ENCODE data around the gene LOXHD1.

LOXHD1 gene

DNA sequence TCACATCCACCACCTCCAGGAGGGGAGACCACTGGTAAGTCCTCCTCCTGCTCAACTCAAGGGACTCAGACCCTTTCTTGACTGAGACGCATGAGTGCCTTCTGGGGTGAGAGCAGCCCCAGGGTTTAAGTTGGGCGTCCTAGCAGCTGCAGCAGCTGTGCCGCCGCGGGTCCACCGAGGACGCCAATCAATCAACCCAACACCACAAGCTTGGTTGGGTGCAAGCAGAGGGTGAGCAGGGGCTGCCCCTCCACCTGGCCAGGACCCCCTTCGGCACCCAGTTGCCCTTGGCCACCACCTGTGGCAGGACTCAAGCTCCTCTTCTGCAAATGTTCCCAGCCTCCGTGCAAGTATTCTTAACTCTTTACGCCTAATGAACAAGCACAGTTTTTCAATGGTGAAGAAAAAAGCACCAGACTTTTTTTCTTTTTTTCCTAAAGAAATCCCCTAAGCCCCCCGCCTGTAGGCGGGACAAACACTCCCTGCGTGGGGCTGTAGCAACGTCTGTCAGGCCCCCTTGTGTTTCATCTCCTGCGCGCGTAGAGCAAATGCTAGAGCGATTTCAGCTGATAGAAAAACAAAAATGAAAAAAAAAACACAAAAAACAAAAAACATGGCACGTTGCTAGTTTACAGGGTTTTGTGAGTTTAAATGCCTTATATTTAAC is 197.1 kb downstream of the LOXHD1 start:
- Histone ChIP-seq H3K36me3 (ENCODE audit: control insufficient read depth in 2 of 2, insufficient read depth in 2 of 2, low read length in 2 of 2) (no peaks in the 10 kb centered on the region), H3K9me3 (ENCODE audit: control insufficient read depth in 2 of 2, low read length in 2 of 2) (no peaks in the 10 kb centered on the region), H3K27me3 (ENCODE audit: control insufficient read depth in 2 of 2, insufficient read depth in 2 of 2, low read length in 2 of 2) (no peaks in the 10 kb centered on the region), H3K27ac (ENCODE audit: low read depth in 2 of 2, low read length in 2 of 2) (no peak overlapping the region), H3K4me3 (ENCODE audit: low read length in 2 of 2) (no peak overlapping the region), H3K4me1 (ENCODE audit: control insufficient read depth in 2 of 2, insufficient read depth in 2 of 2, low read length in 2 of 2) (no peaks in the 10 kb centered on the region), H3K9ac (ENCODE audit: low read depth in 1 of 2, low read length in 2 of 2) (no peak overlapping the region)

DNA sequence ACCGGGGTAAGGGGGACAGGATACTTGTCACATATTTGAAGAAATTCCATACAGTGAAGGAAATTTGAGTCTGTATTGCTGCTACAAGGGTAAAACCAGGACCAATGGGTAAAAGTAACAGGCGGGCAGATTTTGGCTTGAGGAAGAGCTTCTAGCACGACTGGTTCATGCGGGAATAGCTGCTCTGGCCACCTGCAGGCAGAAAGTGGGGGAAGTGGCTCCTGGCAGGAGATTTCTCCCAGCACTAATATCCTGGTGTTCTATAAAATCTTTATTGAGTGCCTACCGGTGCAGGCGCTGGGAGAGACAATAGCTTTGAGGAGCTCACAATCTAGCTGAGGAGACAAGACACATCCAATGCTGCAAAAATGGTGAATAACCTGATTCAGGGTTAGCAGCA is 198.5 kb downstream of the LOXHD1 start:
- no peak overlapping the region for H3K27ac ChIP-seq (ENCODE audit: low read depth in 2 of 2, low read length in 2 of 2)
- no peaks in the 10 kb centered on the region for H3K36me3 ChIP-seq (ENCODE audit: control insufficient read depth in 2 of 2, insufficient read depth in 2 of 2, low read length in 2 of 2)
- H3K9ac ChIP-seq (ENCODE audit: low read depth in 1 of 2, low read length in 2 of 2): no peak overlapping the region
- no peaks in the 10 kb centered on the region for H3K27me3 ChIP-seq (ENCODE audit: control insufficient read depth in 2 of 2, insufficient read depth in 2 of 2, low read length in 2 of 2)
- no peaks in the 10 kb centered on the region for H3K4me1 ChIP-seq (ENCODE audit: control insufficient read depth in 2 of 2, insufficient read depth in 2 of 2, low read length in 2 of 2)
- no peak overlapping the region for H3K4me3 ChIP-seq (ENCODE audit: low read length in 2 of 2)
- no peaks in the 10 kb centered on the region for H3K9me3 ChIP-seq (ENCODE audit: control insufficient read depth in 2 of 2, low read length in 2 of 2)

DNA sequence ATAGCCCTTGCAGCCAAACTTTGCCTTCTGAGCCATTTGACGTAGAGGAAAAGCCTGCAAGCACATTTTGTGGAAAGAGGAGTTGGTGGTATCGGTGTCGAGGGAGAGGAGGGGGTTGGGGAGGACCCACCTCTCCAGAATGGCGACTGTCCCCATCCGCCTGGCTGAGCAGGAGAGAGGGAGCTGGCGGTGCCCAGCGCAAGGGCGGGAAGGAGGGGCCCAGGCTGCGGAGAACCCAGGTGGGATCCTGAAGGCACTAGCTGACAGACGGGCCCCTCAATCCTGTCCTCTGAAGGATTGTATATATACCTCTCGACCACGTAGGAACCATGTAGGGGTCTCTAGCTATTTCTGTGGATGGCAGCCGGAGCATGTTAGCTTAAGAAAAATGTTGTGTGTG is 200.3 kb downstream of the LOXHD1 start:
- no peak overlapping the region for H3K27ac ChIP-seq (ENCODE audit: low read depth in 2 of 2, low read length in 2 of 2)
- H3K9me3 ChIP-seq (ENCODE audit: control insufficient read depth in 2 of 2, low read length in 2 of 2): no peaks in the 10 kb centered on the region
- no peak overlapping the region for H3K9ac ChIP-seq (ENCODE audit: low read depth in 1 of 2, low read length in 2 of 2)
- H3K4me3 ChIP-seq (ENCODE audit: low read length in 2 of 2): no peak overlapping the region
- no peaks in the 10 kb centered on the region for H3K4me1 ChIP-seq (ENCODE audit: control insufficient read depth in 2 of 2, insufficient read depth in 2 of 2, low read length in 2 of 2)
- no peaks in the 10 kb centered on the region for H3K36me3 ChIP-seq (ENCODE audit: control insufficient read depth in 2 of 2, insufficient read depth in 2 of 2, low read length in 2 of 2)
- H3K27me3 ChIP-seq (ENCODE audit: control insufficient read depth in 2 of 2, insufficient read depth in 2 of 2, low read length in 2 of 2): no peaks in the 10 kb centered on the region

DNA sequence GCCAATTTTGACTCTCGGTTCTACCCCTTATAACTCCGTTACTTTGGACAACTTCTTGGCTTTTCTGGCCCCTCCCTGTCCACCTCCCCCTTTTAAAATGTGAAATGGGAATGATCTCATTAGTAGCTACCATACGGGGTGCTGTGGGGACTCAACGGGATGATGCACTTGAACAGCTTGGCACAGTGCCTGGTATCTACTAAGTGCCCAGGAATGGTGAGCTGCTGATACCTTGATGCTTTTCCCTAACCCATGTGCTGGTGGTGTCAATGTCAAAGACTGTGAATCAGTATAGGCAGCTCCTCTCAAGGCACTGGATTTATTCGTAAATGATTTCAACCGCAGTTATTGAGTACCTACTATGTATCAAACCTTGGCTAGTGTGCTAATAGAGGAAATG is 204.2 kb downstream of the LOXHD1 start:
- no peaks in the 10 kb centered on the region for H3K4me1 ChIP-seq (ENCODE audit: control insufficient read depth in 2 of 2, insufficient read depth in 2 of 2, low read length in 2 of 2)
- H3K36me3 ChIP-seq (ENCODE audit: control insufficient read depth in 2 of 2, insufficient read depth in 2 of 2, low read length in 2 of 2): no peaks in the 10 kb centered on the region
- no peak overlapping the region for H3K9ac ChIP-seq (ENCODE audit: low read depth in 1 of 2, low read length in 2 of 2)

DNA sequence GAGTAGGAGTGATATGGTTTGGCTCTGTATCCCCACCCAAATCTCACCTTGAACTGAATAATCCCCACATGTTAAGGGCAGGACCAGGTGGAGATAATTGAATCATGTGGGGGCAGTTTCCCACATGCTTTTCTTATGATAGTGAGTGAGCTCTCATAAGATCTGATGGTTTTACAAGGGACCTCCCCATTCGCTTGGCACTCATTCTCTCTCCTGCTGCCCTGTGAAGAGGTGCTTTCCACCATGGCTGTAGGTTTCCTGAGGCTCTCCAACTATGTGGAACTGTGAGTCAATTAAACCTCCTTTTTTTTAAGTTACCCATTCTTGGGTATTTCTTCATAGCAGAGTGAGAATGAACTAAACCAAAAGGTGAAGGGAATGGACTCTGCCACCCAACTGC is 207.5 kb downstream of the LOXHD1 start:
- Histone ChIP-seq H3K27ac (ENCODE audit: low read depth in 2 of 2, low read length in 2 of 2) (no peak overlapping the region), H3K36me3 (ENCODE audit: control insufficient read depth in 2 of 2, insufficient read depth in 2 of 2, low read length in 2 of 2) (no peaks in the 10 kb centered on the region), H3K9me3 (ENCODE audit: control insufficient read depth in 2 of 2, low read length in 2 of 2) (no peaks in the 10 kb centered on the region), H3K9ac (ENCODE audit: low read depth in 1 of 2, low read length in 2 of 2) (no peak overlapping the region), H3K27me3 (ENCODE audit: control insufficient read depth in 2 of 2, insufficient read depth in 2 of 2, low read length in 2 of 2) (no peaks in the 10 kb centered on the region), H3K4me3 (ENCODE audit: low read length in 2 of 2) (no peak overlapping the region), H3K4me1 (ENCODE audit: control insufficient read depth in 2 of 2, insufficient read depth in 2 of 2, low read length in 2 of 2) (no peaks in the 10 kb centered on the region)

More for the DNA sequence above, 204.2 kb downstream of the LOXHD1 start:
- no peak overlapping the region for H3K4me3 ChIP-seq (ENCODE audit: low read length in 2 of 2)
- no peak overlapping the region for H3K27ac ChIP-seq (ENCODE audit: low read depth in 2 of 2, low read length in 2 of 2)
- H3K27me3 ChIP-seq (ENCODE audit: control insufficient read depth in 2 of 2, insufficient read depth in 2 of 2, low read length in 2 of 2): no peaks in the 10 kb centered on the region
- no peaks in the 10 kb centered on the region for H3K9me3 ChIP-seq (ENCODE audit: control insufficient read depth in 2 of 2, low read length in 2 of 2)

DNA sequence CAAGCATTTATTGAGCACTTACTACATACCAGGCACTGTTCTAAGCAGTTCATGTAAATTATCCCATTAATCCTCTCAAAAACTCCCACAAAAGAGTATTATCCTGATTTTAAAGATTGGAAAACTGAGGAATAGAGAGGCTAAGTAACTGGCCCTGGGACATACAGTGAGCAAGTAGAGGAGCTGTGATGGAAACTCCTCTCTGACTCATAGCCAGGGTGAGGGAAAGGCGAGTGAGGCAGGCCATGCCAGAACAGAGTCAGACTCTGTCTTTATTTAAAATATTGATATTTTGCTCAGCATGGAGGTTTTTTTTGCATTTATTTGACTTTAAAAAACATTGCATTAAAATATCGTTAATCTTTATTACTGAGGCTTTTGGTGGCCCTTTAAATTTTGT is 208.0 kb downstream of the LOXHD1 start:
- H3K27me3 ChIP-seq (ENCODE audit: control insufficient read depth in 2 of 2, insufficient read depth in 2 of 2, low read length in 2 of 2): no peaks in the 10 kb centered on the region
- H3K9me3 ChIP-seq (ENCODE audit: control insufficient read depth in 2 of 2, low read length in 2 of 2): no peaks in the 10 kb centered on the region
- H3K4me3 ChIP-seq (ENCODE audit: low read length in 2 of 2): no peak overlapping the region
- H3K9ac ChIP-seq (ENCODE audit: low read depth in 1 of 2, low read length in 2 of 2): no peak overlapping the region
- no peak overlapping the region for H3K27ac ChIP-seq (ENCODE audit: low read depth in 2 of 2, low read length in 2 of 2)
- no peaks in the 10 kb centered on the region for H3K36me3 ChIP-seq (ENCODE audit: control insufficient read depth in 2 of 2, insufficient read depth in 2 of 2, low read length in 2 of 2)
- no peaks in the 10 kb centered on the region for H3K4me1 ChIP-seq (ENCODE audit: control insufficient read depth in 2 of 2, insufficient read depth in 2 of 2, low read length in 2 of 2)

DNA sequence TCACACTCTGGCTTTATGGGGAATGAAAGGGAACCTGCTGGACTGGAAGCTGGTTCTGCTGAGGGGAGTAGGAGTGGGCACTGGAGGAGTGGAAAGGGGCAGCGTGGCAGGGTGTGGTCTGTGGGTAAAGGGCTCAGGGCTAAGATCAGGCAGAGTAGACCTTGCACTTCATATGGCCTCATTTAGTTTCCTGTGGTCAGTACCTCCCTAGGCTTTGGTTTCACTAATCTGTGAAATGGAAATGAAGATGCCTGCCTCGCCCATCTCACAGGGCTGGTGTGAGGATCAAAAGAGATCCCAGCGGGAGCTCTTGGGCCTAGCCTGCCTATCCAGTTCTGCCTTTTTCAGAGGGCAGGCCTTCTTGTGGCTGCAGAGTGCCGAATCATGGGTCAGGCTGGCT is 208.7 kb downstream of the LOXHD1 start:
- Histone ChIP-seq H3K27ac (ENCODE audit: low read depth in 2 of 2, low read length in 2 of 2) (no peak overlapping the region), H3K27me3 (ENCODE audit: control insufficient read depth in 2 of 2, insufficient read depth in 2 of 2, low read length in 2 of 2) (no peaks in the 10 kb centered on the region), H3K36me3 (ENCODE audit: control insufficient read depth in 2 of 2, insufficient read depth in 2 of 2, low read length in 2 of 2) (no peaks in the 10 kb centered on the region), H3K9me3 (ENCODE audit: control insufficient read depth in 2 of 2, low read length in 2 of 2) (no peaks in the 10 kb centered on the region), H3K9ac (ENCODE audit: low read depth in 1 of 2, low read length in 2 of 2) (no peak overlapping the region), H3K4me3 (ENCODE audit: low read length in 2 of 2) (no peak overlapping the region), H3K4me1 (ENCODE audit: control insufficient read depth in 2 of 2, insufficient read depth in 2 of 2, low read length in 2 of 2) (no peaks in the 10 kb centered on the region)

DNA sequence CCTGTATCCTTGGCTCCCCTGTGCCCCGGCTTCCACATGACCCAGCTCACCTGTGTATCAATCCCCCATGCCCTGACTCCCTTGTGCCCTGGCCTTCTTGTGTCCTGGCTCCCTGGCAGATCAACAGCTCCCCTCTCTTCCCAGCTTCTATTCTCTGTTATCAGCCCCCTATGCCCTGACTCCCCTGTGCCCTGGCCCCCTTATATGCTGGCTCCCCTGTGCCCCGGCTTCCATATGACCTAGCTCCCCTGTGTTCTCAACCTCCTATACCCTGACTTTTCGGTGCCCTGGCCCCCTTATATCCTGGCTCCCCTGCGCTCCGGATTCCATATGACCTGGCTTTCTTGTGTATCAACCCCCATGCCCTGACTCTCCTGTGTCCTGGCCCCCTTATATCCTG is 209.2 kb downstream of the LOXHD1 start:
- Histone ChIP-seq H3K9me3 (ENCODE audit: control insufficient read depth in 2 of 2, low read length in 2 of 2) (no peaks in the 10 kb centered on the region), H3K4me3 (ENCODE audit: low read length in 2 of 2) (no peak overlapping the region), H3K9ac (ENCODE audit: low read depth in 1 of 2, low read length in 2 of 2) (no peak overlapping the region), H3K36me3 (ENCODE audit: control insufficient read depth in 2 of 2, insufficient read depth in 2 of 2, low read length in 2 of 2) (no peaks in the 10 kb centered on the region), H3K4me1 (ENCODE audit: control insufficient read depth in 2 of 2, insufficient read depth in 2 of 2, low read length in 2 of 2) (no peaks in the 10 kb centered on the region), H3K27ac (ENCODE audit: low read depth in 2 of 2, low read length in 2 of 2) (no peak overlapping the region), H3K27me3 (ENCODE audit: control insufficient read depth in 2 of 2, insufficient read depth in 2 of 2, low read length in 2 of 2) (no peaks in the 10 kb centered on the region)

DNA sequence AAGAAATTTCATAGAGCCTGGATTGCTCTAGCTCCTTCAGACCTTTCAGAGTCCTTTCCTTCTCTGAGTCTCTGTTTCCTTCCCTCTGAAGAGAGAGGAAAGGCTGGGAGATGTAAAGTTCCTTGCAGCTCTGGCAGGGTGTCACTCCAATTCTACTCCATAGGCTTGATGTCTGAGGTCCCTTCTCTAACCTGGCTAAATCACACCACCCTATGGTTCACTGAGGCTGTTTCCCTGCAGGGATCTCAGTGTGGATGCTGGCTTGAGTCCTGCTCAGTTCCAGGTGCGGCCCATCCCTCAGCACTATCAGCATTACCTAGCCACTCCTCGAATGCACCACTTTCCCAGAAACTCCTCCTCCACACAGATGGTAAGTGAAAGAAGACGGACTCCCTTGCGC is 209.7 kb downstream of the LOXHD1 start:
- Histone ChIP-seq H3K27me3 (ENCODE audit: control insufficient read depth in 2 of 2, insufficient read depth in 2 of 2, low read length in 2 of 2) (no peaks in the 10 kb centered on the region), H3K4me3 (ENCODE audit: low read length in 2 of 2) (no peak overlapping the region), H3K27ac (ENCODE audit: low read depth in 2 of 2, low read length in 2 of 2) (no peak overlapping the region), H3K9ac (ENCODE audit: low read depth in 1 of 2, low read length in 2 of 2) (no peak overlapping the region), H3K36me3 (ENCODE audit: control insufficient read depth in 2 of 2, insufficient read depth in 2 of 2, low read length in 2 of 2) (no peaks in the 10 kb centered on the region), H3K4me1 (ENCODE audit: control insufficient read depth in 2 of 2, insufficient read depth in 2 of 2, low read length in 2 of 2) (no peaks in the 10 kb centered on the region), H3K9me3 (ENCODE audit: control insufficient read depth in 2 of 2, low read length in 2 of 2) (no peaks in the 10 kb centered on the region)

DNA sequence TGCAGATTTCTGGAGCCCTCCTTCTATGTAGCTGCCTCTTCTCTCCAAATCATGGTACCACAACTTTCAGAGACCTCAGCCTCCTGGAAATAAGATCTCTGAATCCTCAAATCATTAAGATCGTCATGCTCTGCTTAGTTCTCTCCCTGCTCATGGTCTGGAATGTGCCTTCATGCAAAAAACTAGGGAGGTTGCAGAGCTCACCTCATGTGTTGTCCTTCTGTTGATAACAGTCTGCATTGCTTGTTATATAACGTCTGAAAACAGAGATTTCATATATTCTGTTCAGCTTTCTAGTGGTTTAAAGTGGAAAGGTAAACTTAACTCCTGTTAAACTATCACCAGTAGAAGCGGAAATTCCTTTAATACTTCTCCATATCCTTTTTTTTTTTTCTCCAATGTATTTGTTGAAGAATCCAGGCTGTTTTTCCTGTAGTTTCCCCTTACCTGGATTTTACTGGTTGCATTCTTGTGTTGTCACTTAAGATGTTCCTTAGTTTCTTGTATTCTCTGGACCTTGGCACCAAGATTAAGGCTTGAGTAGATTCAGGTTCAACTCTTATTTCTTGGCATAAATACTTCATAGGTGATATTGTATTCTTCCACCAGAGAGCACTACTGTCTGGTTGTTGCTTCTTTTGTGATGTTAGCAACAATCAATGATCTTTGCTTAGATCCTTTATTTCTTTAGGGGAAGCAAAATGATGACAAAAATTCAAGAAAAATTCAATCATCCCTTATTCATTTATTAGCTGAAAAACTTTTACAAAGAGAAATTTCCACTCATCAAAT is 211.3 kb downstream of the LOXHD1 start:
- Histone ChIP-seq H3K4me1 (ENCODE audit: control insufficient read depth in 2 of 2, insufficient read depth in 2 of 2, low read length in 2 of 2) (no peaks in the 10 kb centered on the region), H3K4me3 (ENCODE audit: low read length in 2 of 2) (no peak overlapping the region), H3K9ac (ENCODE audit: low read depth in 1 of 2, low read length in 2 of 2) (no peak overlapping the region), H3K9me3 (ENCODE audit: control insufficient read depth in 2 of 2, low read length in 2 of 2) (no peaks in the 10 kb centered on the region), H3K27me3 (ENCODE audit: control insufficient read depth in 2 of 2, insufficient read depth in 2 of 2, low read length in 2 of 2) (no peaks in the 10 kb centered on the region), H3K36me3 (ENCODE audit: control insufficient read depth in 2 of 2, insufficient read depth in 2 of 2, low read length in 2 of 2) (no peaks in the 10 kb centered on the region), H3K27ac (ENCODE audit: low read depth in 2 of 2, low read length in 2 of 2) (no peak overlapping the region)

All from mucosa of rectum (tissue), 2 donors.